ENCODE results near the gene CCDC171. TPM values are rescaled to one million over a fixed set of nuclear protein-coding genes. Genes with fewer than 3 reads are reported as not detected.

Gene CCDC171
- total RNA-seq, 1 donor from 2014 or later = 1.8 TPM

DNA sequence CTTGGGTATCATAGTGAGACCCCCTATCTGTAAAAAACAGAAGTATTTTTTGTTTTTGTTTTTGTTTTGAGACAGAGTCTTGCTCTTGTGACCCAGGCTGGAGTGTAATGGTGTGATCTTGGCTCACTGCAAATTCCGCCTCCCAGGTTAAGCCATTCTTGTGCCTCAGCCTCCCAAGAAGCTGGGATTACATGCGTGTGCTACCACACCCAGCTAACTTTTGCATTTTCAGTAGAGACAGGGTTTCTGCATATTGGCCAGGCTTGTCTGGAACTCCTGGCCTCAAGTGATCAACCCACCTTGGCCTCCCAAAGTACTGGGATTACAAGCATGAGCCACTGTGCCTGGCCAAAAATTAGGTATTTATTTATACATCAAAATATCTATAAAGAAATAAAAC lies 10.2 kb upstream of the CCDC171 start:
- H3K27ac ChIP-seq (replicated peaks) = no peak overlapping the region
- TF ChIP-seq, protein P1, sequence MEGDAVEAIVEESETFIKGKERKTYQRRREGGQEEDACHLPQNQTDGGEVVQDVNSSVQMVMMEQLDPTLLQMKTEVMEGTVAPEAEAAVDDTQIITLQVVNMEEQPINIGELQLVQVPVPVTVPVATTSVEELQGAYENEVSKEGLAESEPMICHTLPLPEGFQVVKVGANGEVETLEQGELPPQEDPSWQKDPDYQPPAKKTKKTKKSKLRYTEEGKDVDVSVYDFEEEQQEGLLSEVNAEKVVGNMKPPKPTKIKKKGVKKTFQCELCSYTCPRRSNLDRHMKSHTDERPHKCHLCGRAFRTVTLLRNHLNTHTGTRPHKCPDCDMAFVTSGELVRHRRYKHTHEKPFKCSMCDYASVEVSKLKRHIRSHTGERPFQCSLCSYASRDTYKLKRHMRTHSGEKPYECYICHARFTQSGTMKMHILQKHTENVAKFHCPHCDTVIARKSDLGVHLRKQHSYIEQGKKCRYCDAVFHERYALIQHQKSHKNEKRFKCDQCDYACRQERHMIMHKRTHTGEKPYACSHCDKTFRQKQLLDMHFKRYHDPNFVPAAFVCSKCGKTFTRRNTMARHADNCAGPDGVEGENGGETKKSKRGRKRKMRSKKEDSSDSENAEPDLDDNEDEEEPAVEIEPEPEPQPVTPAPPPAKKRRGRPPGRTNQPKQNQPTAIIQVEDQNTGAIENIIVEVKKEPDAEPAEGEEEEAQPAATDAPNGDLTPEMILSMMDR (IDR thresholded peaks at IDR 0.05; ENCODE audit: borderline replicate concordance) = no peak
- no peaks in the 10 kb centered on the region for H3K4me1 ChIP-seq
- intact Hi-C loops (cut with micrococcal nuclease) = no loop called here
- H3K36me3 ChIP-seq = no peaks in the 10 kb centered on the region
- DNase-seq = no peak
- no peak overlapping the region for H3K4me3 ChIP-seq
- no peaks in the 10 kb centered on the region for H3K27me3 ChIP-seq (ENCODE audit: low read depth)
- H3K9me3 ChIP-seq (replicated peaks) = no peaks in the 10 kb centered on the region

DNA sequence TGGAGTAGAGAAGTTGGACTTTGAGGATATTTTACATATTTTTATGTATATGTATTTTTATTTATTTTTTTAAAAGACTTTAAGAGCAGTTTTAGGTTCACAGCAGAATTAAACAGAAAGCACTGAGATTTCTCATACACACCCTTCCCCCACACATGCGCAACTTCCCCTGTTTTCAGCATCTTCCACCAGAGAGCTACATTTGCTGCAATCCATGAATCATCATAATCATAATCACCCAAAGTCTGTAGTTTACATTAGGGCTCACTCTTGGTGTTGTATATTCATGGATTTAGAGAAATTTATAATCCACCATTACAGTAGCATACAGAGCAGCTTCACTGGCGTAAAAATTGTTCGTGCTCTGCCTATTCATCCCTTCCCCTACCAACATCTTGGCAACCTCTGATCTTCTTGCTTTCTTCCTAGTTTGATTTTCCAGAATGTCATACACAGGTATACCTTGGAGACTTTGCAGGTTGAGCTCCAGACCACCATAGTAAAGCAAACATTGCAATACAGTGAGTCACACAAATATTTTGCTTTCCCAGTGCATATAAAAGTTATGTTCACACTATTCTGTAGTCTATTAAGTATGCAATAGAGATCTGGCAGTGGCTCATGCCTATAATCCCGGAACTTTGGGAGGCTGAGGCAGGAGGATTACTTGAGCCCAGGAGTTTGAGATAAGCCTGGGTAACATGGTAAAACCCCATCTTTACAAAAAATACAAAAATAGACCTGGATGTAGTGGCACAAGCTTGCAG lies 9.6 kb upstream of the CCDC171 start:
- H3K9me3 ChIP-seq (replicated peaks) = no peaks in the 10 kb centered on the region
- no peaks in the 10 kb centered on the region for H3K27me3 ChIP-seq (ENCODE audit: low read depth)
- no peak overlapping the region for H3K27ac ChIP-seq (replicated peaks)
- intact Hi-C loops (cut with micrococcal nuclease) = no loop called here
- no peak overlapping the region for H3K4me3 ChIP-seq
- no peaks in the 10 kb centered on the region for H3K4me1 ChIP-seq
- H3K36me3 ChIP-seq = no peaks in the 10 kb centered on the region
- TF ChIP-seq, protein P1 (IDR thresholded peaks at IDR 0.05; ENCODE audit: borderline replicate concordance) = no peak
- no peak for DNase-seq

DNA sequence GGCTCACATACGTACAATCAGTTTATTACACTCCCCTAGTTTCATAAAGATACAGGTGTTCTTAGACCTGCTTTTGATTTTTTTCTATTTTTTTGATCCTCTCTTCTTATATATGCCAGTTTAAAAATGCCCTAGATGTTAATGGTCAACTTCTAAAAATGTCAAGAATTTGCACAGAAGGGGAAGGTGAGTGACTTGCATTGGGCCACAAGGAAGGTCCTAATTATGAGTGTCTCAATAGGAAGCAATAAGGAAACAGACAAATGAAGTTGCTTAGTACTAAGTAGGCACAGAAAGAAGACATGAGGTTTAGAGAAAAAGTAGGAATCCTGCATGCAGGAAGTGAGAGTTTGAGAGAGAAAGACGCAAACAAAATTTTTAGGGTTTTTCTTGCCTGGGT lies 3.2 kb upstream of the CCDC171 start:
- peaks cover 17% of the 10 kb centered on the region for H3K4me1 ChIP-seq
- no peak for DNase-seq
- H3K36me3 ChIP-seq = no peaks in the 10 kb centered on the region
- H3K27ac ChIP-seq (replicated peaks) = no peak overlapping the region
- TF ChIP-seq, protein P1 (IDR thresholded peaks at IDR 0.05; ENCODE audit: borderline replicate concordance) = no peak
- intact Hi-C loops (cut with micrococcal nuclease) = no loop called here
- no peak overlapping the region for H3K4me3 ChIP-seq
- H3K27me3 ChIP-seq (ENCODE audit: low read depth) = no peaks in the 10 kb centered on the region
- no peaks in the 10 kb centered on the region for H3K9me3 ChIP-seq (replicated peaks)

DNA sequence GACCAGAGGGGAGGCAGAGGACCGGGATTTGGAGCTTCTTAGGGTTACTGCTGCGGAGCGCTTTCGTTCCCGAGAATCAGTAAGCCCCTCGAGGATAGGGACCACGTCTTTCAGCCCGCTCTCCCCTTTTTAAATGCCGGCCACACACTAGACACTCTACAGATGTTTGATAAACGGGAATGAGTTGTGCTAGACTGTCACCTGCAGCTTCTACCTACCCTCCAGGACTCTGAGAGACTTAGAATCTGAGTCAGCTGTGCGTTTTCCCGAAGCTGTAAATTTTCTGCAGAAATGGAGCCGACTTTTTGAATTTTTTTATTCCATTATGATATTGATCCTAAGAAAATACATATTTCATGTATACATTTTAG lies 670 bp downstream of the CCDC171 start:
- peak overlapping the region; percentile 82 for H3K4me3 ChIP-seq
- H3K36me3 ChIP-seq = no peaks in the 10 kb centered on the region
- H3K9me3 ChIP-seq (replicated peaks) = no peaks in the 10 kb centered on the region
- peak overlapping the region; percentile 90 for H3K27ac ChIP-seq (replicated peaks)
- no peaks in the 10 kb centered on the region for H3K27me3 ChIP-seq (ENCODE audit: low read depth)
- no peak for DNase-seq
- H3K4me1 ChIP-seq = peaks cover 17% of the 10 kb centered on the region
- TF ChIP-seq, protein P1 (IDR thresholded peaks at IDR 0.05; ENCODE audit: borderline replicate concordance) = no peak
- intact Hi-C loops (cut with micrococcal nuclease) = no loop called here

DNA sequence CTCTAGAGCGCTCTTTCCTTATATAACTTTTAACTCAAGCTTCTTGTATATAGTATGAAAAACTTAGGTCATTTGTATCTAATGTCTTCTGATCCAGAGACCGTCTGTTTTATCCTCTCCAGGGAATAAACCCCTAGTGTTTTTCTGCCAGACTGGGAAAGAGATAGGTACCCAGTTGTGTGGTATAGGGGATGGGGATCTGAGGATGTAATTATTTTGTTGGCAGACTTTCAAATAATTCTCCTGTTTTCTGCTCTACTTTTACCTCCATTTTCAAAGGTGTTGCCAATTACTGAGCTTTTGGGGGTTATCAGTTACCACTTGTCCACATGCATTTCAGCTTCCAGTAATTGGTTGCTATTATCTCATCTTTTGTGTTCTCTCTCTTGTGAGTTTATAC lies 17.9 kb downstream of the CCDC171 start:
- intact Hi-C loops (cut with micrococcal nuclease) = no loop called here
- Histone ChIP-seq H3K36me3 (no peaks in the 10 kb centered on the region), H3K9me3 (replicated peaks) (no peaks in the 10 kb centered on the region), H3K4me1 (no peaks in the 10 kb centered on the region), H3K4me3 (no peak overlapping the region), H3K27me3 (ENCODE audit: low read depth) (no peaks in the 10 kb centered on the region), H3K27ac (replicated peaks) (no peak overlapping the region)
- TF ChIP-seq, protein P1 (IDR thresholded peaks at IDR 0.05; ENCODE audit: borderline replicate concordance) = no peak
- DNase-seq = no peak
